K562 (cell line): Measurements from ENCODE around the gene EIF4E3.

Experiments
- BDP1 ChIP-seq: IDR thresholded peaks from 3 replicates; pipeline ENCODE4 v1.6.1; 2011; ENCODE audit not compliant: insufficient read length, insufficient read depth
- CEBPB ChIP-seq: fragments of 450-650 bp; IDR thresholded peaks from 2 replicates; pipeline ENCODE4 v1.6.1; 2016; ENCODE audit warnings: missing genetic modification characterization, missing compliant biosample characterization
- HNRNPLL ChIP-seq: fragments of 200-400 bp; formaldehyde crosslinking; IDR thresholded peaks from 2 replicates; pipeline ENCODE4 v1.6.1; 2017; ENCODE audit warnings: low read length, low read depth, mild to moderate bottlenecking; ENCODE audit not compliant: poor library complexity, severe bottlenecking
- NR3C1 ChIP-seq: sonication (generic); formaldehyde crosslinking; IDR thresholded peaks from 2 replicates; pipeline ENCODE4 v1.8.1; 2022; ENCODE audit warnings: missing genetic modification reagents
- SMAD3 ChIP-seq: fragments of 450-650 bp; formaldehyde crosslinking; conservative IDR thresholded peaks from 2 replicates; pipeline ENCODE4 v1.4.0; 2020; ENCODE audit warnings: mild to moderate bottlenecking
- SUPT5H ChIP-seq: fragments of 450-650 bp; IDR thresholded peaks from 2 replicates; pipeline ENCODE4 v1.6.1; 2016
- ZNF695 ChIP-seq: fragments of 450-650 bp; formaldehyde crosslinking; IDR thresholded peaks from 2 replicates; pipeline ENCODE4 v1.4.0; 2020; ENCODE audit warnings: mild to moderate bottlenecking, moderate library complexity
- ZNF785 ChIP-seq: fragments of 250-450 bp; sonication (Bioruptor Pico); IDR thresholded peaks from 2 replicates; pipeline ENCODE4 v1.4.0; 2020; ENCODE audit warnings: mild to moderate bottlenecking
- TF ChIP-seq, protein P1 (sequence below): fragments of 250-450 bp; sonication (Bioruptor Pico); IDR thresholded peaks from 2 replicates; pipeline ENCODE4 v1.4.0; 2020; ENCODE audit warnings: mild to moderate bottlenecking

DNA sequence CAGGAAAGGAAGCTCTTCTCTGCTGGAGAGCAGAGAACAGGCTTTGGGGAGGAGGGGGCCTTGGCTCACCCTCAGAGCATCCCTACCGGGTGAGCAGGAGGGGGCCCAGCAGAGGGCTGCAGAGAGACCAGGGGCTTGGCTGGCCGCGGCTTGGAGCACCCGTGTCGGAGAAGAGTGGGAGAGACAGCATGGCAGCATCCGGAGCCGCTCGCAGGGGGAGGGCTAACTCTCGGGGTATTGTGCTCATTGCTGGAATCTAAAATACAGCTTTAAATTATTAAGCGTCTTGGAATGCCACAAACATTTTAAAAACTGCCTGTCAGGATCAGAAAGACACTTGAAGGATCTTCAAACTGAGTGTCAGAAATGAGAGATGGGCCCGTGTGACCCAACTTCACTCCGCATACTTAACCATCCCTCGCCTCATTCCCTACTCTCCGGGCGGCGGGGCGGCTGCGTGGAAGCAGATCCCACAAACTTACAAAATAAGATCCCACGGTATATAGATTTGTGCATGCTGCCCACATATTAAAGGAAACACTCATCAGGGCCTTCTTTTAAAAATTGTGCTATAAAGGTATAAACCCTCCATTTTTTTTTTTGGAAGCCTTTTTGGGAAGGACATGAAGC is 53.9 kb downstream of the EIF4E3 start:
- TF ChIP-seq BDP1 (no peak), NR3C1 (no peak), ZNF785 (CRISPR knock-in tag) (no peak), SUPT5H (no peak), CEBPB (tag) (no peak), ZNF695 (CRISPR knock-in tag) (no peak), HNRNPLL (no peak), SMAD3 (CRISPR knock-in tag) (no peak)
- TF ChIP-seq, protein P1, sequence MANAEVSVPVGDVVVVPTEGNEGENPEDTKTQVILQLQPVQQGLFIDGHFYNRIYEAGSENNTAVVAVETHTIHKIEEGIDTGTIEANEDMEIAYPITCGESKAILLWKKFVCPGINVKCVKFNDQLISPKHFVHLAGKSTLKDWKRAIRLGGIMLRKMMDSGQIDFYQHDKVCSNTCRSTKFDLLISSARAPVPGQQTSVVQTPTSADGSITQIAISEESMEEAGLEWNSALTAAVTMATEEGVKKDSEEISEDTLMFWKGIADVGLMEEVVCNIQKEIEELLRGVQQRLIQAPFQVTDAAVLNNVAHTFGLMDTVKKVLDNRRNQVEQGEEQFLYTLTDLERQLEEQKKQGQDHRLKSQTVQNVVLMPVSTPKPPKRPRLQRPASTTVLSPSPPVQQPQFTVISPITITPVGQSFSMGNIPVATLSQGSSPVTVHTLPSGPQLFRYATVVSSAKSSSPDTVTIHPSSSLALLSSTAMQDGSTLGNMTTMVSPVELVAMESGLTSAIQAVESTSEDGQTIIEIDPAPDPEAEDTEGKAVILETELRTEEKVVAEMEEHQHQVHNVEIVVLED (CRISPR knock-in tag) = no peak
